Measurements from ENCODE around the gene MEIS3.

GRCh38 chr19:47448360-47448727 lies 29.0 kb upstream of the MEIS3 start:
- TF ChIP-seq SUZ12 (IDR thresholded peaks at IDR 0.05; ENCODE audit: extremely low read depth, insufficient read depth, insufficient read length) (no peak), YY1 (IDR thresholded peaks at IDR 0.05; ENCODE audit: insufficient read depth, insufficient read length) (no peak)
